NCI-H446 (cell line): ENCODE measurements around the gene KNDC1.
"Not testable (repeated sequence)": the region's sequence is repeated elsewhere in the genome, so short reads cannot be mapped to it uniquely, and the experiment has no call there.

Source experiments
- DNase-seq, 2 experiments: peaks; one replicate each; lab custom pipeline; 2025; lab: John Stamatoyannopoulos, UW

Gene KNDC1

DNA sequence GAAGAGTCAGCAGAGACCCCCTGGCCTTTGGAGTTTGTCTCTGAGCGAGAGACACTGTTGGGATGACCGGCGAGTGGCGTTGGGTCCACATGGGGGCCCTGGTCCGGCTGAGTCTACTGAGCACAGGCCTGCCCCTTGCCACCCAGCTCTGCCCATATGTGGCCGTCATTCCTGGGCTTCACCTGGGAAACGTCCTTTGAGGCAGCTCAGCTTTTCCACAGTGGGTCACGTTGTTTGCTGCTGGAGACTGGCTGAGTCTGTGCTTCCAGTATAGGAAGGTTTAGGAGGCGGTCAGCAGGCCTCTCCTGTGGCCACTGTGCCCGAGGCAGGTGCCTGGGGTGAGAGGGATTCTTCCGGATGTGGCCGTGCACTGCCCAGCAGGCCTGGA is 99.6 kb downstream of the KNDC1 start:
- DNase-seq = no peak

- no peak for DNase-seq
Observed at GRCh38 chr10:133260895-133261725, 101.1 kb downstream of the KNDC1 start.

- peak in 1 of 2 experiments; percentile 62 for DNase-seq
Observed at GRCh38 chr10:133261726-133262325, 101.8 kb downstream of the KNDC1 start.

DNA sequence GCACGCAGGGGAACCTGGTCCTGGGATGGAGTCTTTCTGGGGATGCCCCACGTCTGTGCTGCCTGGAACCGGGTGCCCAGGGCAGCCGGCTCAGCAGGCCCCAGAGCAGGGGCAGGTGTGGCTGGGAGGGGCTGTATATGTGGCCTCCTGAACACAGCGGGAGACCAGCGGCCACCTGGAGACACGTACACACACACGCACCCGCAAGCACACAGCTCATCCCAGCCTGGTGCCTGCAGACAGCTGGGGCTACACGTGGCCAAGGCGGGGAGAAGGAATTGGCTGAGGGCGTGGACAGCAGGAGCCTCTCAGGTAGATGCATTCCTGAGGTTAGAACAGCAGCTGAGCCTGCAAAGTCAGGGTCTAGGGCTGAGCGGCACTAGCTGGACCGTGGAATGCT is 102.7 kb downstream of the KNDC1 start:
- DNase-seq = no peak

- DNase-seq = no peak
Observed at GRCh38 chr10:133263674-133264073, 103.7 kb downstream of the KNDC1 start.

- DNase-seq = no peak
Observed at GRCh38 chr10:133264461-133264860, 104.4 kb downstream of the KNDC1 start.

DNA sequence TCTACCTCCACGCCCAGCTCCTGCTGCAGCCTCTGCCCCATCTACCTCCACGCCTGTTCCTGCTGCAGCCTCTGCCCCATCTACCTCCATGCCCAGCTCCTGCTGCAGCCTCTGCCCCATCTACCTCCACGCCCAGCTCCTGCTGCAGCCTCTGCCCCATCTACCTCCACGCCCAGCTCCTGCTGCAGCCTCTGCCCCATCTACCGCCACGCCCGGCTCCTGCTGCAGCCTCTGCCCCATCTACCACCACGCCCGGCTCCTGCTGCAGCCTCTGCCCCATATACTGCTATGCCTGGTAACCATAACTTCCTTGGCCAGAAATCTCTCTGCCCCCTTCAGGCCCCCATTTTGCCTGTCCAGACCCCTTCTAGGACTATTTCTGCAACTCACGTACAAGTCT is 105.0 kb downstream of the KNDC1 start:
- not testable (repeated sequence) for DNase-seq

GRCh38 chr10:133266056-133266795 is 106.2 kb downstream of the KNDC1 start:
- DNase-seq = no peak

DNA sequence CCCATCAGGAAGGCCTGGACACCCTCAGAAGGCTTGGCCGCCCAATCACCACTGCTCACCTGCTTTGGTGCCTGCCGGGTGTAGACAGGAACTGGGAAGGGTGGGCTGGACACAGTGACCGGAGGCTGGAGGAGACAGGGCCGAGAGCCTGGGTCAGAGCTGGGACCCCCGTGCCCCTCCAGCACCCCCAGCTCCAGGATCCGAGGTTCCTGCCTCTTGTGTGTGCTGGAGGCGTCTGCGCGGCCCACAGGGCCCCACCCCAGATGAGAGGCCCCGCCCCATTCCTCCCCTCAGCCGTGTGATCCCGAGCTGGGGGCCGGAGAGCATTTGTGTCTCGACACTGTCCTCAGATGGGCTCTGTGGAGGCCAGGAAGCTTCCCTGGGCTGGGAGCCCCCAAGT is 107.3 kb downstream of the KNDC1 start:
- DNase-seq = no peak

- DNase-seq = no peak
Observed at GRCh38 chr10:133267829-133268228, 107.8 kb downstream of the KNDC1 start.

- no peak for DNase-seq
Observed at GRCh38 chr10:133268532-133268931, 108.5 kb downstream of the KNDC1 start.

DNA sequence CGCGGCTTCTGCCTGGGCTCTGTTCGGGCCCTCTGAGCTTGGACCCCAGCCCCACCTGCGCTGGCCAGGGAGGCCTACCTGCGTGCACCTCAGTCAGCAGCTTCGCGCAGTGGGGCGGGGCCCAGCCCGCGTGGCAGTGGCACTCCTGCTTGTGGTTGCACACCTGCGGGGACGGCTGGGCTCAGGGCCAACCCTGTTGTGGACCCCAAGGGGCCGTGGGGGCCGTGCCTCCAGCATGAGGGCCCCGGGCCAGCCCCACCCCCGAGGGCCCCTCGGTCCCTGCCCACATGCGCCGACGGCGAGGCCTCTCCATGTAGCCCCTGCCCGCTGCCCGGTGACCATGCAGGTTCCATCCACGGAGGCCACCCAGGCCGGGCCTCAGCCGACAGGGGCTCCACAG is 109.3 kb downstream of the KNDC1 start:
- DNase-seq = no peak

DNA sequence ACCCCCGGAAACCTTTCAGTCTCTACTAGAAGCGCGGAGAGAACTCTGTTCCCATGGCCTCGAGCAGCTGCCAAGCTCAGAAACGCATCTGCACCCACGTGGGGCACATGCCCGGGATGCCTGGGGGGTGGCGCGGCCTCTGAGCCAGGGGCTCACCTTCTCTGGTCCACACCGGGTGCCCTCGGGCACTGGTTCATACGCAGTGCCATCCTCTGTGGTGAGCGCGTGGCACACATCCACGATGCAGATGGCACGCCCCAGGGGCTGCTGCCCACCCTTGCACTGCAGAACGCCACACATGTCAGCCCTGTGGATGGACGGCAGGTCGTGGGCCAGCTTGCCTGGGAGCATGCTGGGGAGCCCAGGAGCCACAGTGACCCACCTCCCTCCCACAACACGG is 110.2 kb downstream of the KNDC1 start:
- DNase-seq = no peak

- DNase-seq = no peak
Observed at GRCh38 chr10:133270773-133271297, 110.8 kb downstream of the KNDC1 start.

DNA sequence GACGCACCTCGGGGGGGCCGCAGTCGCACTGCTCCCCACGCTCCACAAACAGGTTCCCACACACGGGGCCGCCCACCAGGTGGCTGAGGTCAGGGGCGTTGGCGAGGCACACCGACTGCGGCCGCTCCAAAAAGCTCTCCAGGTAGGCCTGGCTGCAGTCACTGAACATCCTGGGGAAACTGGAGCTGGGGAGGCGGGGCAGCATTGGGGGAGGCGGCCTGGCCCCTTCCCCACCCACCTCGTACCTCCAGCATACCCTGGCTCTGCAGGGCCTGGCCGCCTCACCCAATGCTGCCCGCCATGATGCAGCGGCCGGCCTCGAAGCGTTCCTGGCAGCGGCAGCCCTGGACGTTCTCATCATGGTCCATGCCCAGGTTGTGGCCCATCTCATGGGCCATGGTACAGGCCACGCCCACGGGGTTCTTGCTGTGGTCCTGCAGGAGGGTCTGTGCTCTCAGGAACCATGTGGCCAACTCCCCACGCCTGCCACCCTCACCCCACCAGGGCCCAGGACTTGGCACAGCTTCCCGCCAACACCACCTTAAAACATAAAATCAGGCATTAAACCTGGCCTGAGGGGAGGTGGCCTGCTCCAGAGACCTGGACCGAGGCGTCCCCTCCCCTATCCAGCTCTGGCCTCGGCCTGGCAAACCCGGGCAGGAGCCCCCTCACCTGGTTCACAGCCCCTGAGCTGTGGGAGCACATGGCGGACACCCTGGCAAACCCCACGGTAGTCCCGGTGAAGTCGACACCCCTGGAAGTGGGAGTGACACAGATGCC is 111.7 kb downstream of the KNDC1 start:
- no peak for DNase-seq

DNA sequence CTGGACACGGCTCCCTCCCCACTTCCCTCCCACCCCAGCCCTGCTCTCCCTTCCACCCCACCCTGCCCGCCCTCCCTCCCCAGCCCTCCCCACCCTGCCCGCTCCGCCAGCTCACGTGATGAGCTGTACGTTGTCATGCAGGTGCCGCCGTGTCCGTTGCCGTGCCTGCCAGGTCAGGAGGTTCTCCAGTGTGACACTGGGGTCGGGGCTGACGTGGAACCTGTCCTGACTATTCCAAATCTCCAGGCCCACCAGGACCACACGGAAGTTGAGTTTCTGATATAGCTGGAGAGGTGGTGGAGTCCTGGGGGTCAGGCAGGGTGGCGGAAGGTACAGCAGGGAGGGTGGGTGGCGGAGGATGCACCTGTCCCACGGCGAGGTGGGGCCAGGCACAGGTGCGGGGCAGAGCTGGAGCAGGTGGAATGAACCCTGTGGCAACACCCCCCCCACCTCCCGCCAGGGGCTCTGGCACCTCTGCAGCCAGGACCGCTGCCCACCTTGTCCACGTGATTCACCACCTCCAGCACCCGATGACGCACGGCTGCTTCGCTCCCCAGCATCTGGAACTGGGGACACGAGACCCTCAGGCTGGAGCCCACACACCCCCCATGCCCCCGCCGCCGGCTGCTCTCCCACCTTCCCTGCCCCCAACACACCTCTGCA is 112.4 kb downstream of the KNDC1 start:
- DNase-seq = no peak

DNA sequence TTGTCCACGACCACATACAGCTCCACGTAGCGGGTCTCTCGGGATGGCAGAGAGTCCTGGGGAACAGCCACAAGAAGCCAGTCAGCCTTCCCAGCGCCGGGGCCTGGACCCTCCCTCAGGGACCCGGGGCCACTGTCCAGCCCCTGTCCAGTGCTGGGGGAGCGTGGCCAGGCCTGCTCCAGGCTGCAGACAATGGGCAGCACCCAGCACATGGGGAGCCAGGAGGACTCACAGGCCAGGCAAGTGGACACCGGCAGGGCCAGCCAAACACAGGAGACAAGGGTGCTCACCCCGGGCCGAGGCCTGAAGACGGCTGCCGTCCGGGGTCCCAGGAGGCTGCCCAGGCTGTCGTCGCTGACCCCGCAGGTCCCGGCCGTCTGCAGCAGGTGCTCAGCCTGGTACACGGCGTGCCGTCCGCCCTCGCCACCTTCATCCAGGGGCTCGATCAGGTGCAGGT is 113.0 kb downstream of the KNDC1 start:
- DNase-seq = no peak

GRCh38 chr10:133273534-133274143 is 113.6 kb downstream of the KNDC1 start:
- no peak for DNase-seq

- no peak for DNase-seq
Observed at GRCh38 chr10:133274751-133275683, 115.0 kb downstream of the KNDC1 start.

- no peak for DNase-seq
Observed at GRCh38 chr10:133275684-133276092, 115.7 kb downstream of the KNDC1 start.
